Activated CD8-positive, alpha-beta memory T cell treated with anti-CD3 and anti-CD28 coated beads for 48 hours (primary cell): Measurements from ENCODE around the gene LRMDA.
"Not testable (repeated sequence)": the region's sequence is repeated elsewhere in the genome, so short reads cannot be mapped to it uniquely, and the experiment has no call there.

Experiments
- DNase-seq, 3 experiments: peaks; one replicate each; pipeline ENCODE4 v3.0.0-alpha.2; 2020; ENCODE audit warnings: low read depth in 2 of 3, low spot score in 2 of 3

LRMDA gene

DNA sequence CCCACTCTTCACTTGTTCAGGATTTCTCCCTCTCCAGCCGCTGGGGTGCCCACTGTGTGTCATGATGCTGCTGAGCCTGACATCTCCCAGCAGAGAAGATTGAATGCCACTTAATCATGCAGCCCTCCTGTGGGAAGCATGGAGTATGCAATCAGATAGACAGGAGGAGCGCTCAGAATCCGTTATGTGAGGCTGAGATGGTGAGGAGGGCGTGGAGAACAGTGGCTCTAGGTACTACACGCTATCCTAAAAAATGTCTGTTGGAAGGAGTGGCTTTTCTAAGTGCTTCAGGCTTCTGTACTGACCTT is 334.3 kb downstream of the LRMDA start:
- no peak for DNase-seq

DNA sequence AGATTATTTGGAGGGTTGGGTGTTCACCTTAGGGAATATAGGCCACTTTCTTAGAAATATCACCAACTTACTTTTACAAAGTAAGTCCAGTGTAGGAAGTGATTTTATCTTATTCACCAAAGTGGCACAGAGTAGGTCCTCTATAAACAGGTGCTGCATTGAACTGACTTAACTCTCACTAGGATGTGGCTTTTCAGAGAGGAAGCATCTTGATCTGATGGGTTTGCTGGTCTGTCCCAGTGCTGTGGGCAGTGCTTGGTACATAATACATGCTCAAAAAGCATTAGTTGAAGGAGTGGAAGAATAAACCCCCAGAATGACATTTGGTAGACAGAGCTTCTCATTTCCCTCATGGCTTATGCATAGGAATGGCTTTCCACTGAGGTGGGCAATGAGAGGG is 334.7 kb downstream of the LRMDA start:
- DNase-seq, result no peak

DNA sequence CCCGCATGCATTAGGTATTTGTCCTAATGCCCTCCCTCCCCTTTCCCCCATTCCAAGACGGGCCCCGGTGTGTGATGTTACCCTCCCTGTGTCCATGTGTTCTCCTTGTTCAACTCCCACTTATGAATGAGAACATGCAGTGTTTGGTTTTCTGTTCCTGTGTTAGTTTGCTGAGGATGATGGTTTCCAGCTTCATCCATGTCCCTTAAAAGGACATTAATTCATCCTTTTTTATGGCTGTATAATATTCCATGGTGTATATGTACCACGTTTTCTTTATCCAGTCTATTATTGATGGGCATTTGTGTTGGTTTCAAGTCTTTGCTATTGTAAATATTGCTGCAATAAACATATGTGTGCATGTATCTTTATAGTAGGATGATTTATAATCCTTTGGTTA is 335.3 kb downstream of the LRMDA start:
- DNase-seq, result not testable (repeated sequence)

DNA sequence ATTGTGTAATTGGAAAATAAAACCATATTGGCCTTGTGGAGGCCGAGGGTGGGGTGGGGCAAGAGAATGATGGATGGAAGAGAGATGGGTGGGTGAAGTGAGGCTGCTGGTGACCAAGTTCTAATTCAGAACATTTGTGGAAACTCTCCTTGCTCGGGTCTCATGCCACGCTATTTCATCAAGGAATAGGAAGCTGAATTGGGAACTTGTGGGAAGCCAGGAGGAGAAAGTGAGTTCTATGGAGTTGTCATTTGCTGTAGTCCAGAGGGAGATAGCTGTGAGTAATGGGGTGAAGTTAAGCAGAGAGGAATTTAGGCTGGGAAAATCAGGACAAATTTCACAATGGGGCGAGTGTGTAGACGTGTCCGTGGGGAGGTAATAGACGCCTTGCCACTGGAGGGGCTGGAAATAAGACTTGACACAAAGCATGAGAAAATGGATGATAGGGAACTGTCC is 339.2 kb downstream of the LRMDA start:
- no peak for DNase-seq

DNA sequence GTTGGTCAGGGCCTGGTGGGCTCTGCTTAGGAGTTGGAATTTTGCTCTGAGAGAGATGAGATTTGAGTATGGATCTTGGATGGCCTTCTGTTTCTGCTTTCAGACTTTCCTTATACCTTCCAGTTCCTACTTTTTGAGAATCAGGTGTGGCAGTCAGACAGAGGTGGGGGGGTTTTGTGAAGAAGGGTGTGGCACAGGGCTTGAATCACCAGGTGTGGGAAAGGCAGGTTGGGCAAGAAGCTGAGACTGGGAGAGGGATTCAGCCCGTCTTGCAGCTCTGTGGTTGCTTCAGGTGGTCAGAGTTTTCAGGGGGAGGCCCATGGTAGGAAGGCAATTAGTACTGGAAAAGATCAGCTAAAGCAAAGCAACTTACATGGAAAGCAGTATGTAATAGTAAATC is 340.2 kb downstream of the LRMDA start:
- DNase-seq, result no peak

DNA sequence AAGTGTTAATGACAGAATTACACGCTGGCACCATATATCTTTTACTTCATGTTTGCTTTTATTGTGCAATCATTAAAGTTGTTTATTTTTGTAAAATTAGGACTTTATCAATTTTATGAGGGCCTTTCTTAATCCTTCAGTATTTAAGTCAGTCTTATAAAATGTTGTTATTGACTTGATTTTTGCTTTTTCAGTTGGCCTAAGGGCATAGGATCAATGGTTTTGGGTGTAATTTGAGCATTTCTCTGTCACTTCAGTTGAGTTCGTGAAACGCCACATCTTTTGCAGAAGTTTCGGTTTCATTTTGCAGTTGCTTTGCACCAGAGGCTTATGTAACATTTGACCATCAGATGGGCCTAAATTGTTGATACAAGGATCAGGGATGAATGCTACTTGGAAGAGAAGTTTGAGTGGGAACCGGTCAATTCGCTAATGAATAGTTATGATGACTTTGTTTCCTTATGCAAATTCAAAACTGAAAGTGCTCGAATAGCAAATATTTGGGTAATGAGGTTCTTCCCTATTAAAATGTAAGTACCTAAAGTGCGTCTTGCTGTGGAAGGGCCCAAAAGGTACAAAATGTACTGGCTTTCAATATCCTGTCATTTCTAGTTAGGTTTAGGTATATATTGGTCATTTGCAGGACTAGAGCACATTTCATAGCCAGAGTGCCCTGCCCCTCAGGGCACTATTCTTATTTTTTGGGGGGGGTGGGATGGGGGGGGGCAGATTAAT is 340.9 kb downstream of the LRMDA start:
- no peak for DNase-seq

DNA sequence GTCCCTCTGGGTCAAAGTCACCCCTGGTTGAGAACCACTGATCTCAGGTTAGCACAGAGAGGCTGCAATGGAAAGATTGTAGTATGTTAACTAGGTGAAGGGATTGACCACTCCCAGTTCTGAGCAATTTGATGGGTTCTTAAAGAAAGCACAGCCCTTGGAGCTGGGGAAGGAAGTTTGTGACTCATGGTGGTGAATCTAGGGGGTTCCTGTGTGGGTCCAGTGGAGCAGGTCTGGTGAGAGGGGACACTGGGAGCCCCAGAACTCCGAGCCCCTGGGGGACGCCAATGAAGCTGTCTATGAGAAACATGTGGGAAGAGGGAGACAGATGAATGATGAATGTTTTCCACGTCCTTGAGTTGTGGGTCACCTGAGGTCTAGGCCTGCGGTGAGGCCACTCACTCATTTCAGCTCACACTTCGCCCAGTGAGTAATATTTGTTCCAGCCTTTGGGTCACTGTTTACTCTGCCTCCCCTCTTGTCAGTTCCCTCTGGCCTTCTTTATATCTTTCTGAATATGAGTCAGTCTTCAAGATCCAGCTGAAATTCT is 341.9 kb downstream of the LRMDA start:
- no peak for DNase-seq

DNA sequence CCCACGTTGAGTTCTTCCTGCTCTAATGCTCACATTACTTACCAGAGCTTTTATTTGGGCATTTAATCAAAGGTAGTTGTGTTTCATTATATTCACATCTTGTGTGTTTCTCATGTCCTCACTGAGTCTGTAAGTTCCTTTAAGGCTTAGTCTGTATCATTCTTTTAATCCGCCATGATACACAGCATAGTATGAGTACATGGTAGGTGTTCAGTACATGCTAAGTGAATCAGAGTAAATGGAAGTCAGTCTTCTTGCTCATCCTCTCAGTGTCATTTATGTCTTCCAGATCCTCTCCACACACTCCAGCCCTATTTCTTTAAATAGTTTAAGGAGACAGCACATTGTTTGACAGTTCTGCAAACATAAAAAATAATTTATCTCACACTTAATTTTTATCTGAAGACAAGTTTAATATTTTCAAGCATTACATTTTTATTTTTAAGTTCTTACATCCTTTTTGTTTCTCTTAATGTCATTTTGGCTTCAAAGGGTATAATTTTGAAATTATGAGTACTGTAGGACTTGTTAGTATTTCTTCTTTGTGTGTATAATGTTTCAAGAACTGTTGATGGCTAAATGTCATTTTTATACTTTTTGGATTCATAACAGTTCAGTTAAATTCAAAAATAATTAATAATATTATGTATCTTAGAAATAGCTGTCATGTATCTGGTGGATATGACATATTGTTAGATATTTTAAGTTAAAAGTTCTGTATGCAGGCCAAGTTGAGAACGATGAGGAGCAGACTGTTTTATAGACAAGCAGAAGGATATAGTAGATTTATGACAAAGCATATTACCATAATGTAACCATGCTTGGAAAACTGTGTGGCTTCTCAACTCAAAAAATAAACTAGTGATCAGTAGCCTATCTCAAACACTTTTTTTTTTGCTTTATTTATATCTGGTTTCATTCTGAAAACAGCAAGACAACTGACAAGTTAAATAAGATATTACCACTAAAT is 342.7 kb downstream of the LRMDA start:
- no peak for DNase-seq

DNA sequence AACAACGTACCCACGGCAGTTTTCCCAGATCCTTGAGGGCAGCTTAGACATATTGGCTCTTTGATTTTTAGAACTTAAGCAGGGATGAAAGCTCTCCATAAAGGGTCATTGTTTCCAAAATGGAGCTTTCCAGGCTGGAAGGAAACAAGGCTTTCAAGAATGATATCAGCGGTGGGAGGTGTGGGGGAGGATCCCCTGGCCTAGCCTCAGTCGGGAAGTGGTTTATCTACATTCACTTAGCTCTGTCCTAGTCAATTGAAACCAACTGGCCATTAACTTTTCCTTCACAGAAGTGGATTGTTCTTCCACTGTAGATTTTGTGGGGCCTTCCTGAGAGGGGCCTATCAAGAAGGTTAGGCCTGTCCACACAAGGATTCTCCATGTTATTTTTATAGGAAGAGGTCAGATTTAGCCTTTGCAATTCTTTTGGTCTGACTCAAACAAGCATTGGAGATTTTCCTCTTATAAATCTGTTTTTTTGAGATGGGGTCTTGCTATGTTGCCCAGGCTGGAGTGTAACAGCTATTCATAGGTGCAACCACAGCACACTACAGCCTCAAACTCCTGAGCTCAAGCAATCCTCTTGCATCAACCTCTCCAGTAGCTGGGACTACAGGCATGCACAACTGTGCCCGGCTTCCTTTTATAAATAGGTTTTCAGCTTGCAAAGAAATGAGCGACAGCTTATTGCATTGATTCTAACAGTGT is 343.5 kb downstream of the LRMDA start:
- DNase-seq, result no peak

DNA sequence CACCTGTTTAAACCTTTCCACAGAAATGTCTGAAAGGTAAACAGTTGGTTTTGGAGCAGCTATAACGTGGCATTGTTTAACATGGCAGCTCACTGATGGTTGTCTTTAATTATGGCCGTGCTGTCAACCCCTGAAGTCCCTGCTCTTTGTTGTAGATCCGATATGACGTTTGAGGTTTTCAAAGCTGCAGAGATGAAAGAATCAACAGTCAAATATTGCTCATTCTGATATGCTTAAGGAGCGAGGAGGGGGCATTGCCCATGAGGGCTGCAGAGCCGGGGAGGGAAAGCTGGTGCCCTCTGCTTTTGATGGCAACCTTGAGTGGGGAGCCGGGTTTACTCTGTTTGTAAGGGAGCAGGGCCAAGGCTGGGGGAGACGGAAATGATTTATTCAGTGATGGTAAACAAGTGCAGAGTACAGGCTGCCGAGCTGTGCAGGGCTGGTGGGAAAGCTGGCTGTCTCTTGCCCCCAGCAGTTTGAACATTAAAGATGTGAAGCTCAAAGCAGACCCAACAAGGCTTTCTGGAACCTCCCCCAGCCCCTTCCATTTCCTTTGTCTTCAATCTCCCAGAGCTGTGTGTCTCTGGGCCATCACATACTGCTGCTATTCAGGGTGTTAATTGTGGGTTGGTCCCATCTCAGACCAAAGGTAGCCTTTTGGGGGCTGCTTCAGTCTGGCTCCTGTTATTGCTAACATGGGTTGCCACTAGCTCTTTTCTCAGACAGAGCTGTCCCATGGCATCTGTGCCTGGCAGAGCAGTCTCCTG is 345.5 kb downstream of the LRMDA start:
- no peak for DNase-seq

DNA sequence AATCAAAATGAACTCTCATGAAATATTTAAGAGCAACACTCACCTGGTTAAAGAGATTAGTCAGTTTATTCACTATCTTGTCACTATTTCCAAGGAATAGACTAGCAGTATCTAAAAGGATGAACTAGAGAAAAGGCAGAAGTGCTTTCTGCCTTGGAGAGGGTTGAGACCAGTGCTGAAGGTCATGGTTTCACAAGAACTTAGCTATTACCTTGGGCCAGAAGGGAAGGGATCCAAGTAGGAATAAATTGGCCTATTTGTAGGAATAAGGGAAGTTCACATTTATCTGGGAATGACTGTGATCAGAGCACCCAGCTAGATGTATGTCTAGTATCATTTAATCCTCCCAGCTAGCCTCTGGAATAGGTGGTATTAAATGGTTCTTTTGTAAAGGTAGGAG is 347.2 kb downstream of the LRMDA start:
- no peak for DNase-seq

DNA sequence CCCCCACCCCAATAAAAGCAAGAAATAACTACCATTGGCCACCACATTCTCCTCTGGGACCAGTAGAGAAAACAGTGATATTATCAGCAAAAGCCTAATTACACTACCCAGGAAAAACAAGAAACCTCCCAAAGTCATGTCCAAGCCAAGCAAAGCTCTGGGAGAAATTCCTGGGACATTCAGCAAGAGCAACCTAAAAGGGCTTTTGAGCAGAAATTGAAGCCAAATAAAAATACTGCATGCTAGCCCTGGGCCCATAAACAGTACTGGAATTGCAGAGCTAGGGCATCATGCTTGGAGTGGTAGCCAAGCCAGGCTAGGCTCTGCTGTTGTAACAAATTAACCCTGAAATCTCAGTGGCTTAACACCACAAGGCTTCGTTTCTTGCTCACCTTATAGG is 347.9 kb downstream of the LRMDA start:
- no peak for DNase-seq

DNA sequence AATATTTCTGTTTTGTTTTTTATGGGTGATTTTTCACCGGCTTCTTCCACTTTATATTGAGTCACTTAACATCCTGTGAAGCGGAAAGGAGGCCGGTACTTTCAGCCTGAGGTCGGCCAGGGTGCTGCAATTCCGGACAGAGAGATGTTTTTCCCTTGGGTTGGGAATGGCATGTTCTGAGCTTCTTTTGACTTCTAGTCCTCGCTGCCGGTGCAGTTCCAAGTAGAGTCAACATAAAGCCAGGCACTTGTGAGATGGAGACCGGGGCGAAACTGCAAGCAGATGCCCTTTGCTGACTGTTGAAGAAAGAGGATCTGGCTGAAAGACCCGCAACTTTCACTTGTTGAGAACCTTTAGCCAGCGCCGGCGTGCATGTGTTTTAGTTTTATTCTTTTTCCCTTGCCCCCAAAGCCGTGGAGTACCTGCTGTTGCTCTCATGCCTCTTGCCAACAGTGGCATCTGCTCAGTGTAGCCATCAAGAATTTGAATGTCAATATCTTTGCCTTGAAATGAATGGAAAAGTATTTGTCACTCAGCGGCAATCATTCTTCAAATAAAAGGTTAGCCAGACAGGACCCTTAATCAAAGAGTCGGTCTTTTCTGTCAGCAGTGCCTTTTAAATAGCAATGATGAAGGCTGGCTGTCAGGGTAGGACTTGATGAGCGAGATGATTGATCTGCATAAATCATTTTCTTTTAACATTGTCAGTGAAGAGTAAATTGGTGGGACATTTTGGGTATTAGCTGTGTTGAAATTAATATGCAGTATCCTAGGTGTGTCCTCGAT is 351.2 kb downstream of the LRMDA start:
- no peak for DNase-seq

DNA sequence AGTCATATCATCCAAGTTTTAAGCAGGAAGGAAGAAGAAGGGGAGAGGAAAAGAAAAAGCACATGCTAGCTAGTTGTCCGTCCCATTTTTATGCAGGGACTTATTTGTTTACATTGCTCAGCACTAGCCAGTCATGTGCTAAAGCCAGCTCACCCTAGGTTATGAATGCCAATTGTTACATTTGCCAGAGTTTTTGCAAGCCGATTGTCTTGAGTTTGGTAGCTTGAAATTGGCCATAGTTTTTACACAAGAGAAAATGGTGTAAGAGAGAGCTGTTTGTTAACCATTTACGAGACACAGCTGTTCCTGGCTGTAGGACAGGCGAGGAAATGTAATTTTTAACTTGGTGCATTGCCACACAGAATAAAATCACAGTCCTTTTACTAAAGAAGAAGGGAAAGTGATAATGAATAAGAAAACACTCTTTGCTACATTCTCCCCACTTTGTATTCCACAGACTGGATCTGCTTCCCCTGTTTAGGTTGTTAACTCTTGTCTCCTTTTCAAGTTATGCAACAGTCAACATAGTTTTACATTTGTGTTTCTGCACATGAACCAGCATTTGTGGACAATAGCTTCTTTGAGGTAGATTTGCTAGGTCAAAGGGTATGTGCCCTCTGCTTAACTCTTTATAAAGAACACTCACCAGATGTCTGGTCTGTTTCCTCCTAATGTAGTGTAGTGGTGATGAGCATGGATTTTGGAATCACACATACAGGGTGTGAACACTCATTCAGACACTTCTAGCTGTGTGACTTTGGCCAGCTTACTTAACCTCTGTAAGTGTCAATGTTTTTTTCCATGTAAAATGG is 357.2 kb downstream of the LRMDA start:
- no peak for DNase-seq

DNA sequence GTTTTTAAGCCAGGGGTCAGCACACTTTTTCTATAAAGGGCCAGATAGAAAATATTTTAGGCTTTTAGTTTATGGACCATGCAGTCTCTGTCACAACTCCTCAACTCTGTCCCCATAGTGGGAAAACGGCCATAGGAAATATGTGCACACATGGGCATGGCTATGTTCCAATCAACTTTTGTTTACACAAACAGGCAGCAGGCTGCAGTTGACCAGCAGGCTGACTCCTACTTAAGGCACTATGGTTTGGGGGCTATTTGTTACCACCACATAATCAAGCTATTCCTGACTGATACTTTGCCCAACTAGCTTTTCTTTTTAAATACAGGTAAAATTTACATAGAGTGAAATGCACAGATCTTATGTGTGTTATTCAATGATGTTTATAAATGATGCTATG is 362.4 kb downstream of the LRMDA start:
- DNase-seq, result no peak

DNA sequence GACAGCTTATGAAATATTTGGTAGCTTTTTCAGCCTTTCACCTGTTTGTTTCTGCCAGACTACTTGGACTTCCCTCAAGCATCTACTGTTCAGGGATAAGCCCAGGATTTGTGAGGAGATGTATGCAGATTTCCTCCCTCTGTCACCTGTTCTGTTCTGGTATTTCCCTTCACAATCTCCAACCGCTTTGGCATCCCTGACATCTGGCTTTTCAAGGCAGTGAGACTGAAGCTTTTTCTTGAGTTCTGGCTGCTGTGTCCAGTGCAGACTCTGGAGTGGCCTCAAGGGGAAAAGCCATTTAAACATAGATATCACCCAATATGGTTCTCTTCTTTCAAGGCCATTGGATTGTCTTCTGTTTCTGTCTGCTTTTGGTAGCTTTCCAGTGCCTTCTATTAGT is 369.7 kb downstream of the LRMDA start:
- DNase-seq, result no peak

DNA sequence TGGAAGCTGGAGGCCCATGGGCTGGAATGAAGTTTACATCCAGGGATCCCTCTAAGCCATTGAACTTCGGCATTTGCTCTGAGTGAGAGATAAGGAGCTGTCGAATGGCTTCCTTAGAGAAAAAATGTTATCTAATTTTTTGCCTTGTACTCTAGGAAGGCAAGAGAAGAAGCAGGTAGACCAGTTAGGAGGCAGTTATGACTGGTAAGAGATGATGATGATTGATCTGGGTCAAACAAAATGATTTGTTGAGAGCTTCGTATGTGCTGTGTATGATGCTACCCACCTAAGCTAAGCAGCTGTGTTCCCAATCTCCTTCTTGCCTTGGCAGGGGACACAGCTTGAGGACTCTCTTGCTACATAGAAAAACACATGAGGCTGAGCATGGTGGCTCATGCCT is 370.2 kb downstream of the LRMDA start:
- no peak for DNase-seq

DNA sequence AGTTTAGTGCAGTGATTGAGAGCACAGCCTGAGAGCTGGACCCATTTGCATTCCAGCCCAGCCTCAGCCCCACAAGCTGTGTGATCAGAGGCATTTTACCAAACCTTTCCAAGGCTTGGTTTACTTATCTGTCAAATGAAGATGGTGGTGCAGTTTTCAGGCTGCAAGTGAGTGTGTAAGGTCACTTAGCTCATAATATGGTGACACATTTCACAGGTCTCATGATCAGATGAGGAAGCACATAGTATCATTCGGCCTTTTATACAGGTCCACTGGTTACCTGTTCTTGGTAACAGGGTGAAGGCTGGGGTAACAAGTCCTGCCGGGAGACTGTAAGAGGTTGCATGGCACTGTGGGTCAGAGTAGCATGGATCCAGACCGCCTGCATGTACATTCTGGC is 371.7 kb downstream of the LRMDA start:
- no peak for DNase-seq
